ENCODE results near the gene MALT1.
"Not testable (repeated sequence)": the region's sequence is repeated elsewhere in the genome, so short reads cannot be mapped to it uniquely, and the experiment has no call there.

MALT1 gene

GRCh38 chr18:58671111-58671631 lies at the start of gene MALT1:
MALT1 (plus strand) TSS chr18:58671465; CDS start chr18:58671644, 179 bp downstream.
- FAIRE-seq, result no peak

- no peak for FAIRE-seq
Observed at GRCh38 chr18:58624011-58624410, 47.3 kb upstream of the MALT1 start.

- FAIRE-seq, result no peak
Observed at GRCh38 chr18:58625839-58626238, 45.4 kb upstream of the MALT1 start.

GRCh38 chr18:58630071-58630470 lies 41.2 kb upstream of the MALT1 start:
- no peak for FAIRE-seq

- FAIRE-seq, result no peak
Observed at GRCh38 chr18:58631301-58631700, 40.0 kb upstream of the MALT1 start.

GRCh38 chr18:58632552-58632951 lies 38.7 kb upstream of the MALT1 start:
- no peak for FAIRE-seq

GRCh38 chr18:58633874-58634273 lies 37.4 kb upstream of the MALT1 start:
- FAIRE-seq, result no peak

GRCh38 chr18:58635891-58636290 lies 35.4 kb upstream of the MALT1 start:
- FAIRE-seq, result no peak

GRCh38 chr18:58637197-58637596 lies 34.1 kb upstream of the MALT1 start:
- FAIRE-seq, result no peak

- no peak for FAIRE-seq
Observed at GRCh38 chr18:58637946-58638345, 33.3 kb upstream of the MALT1 start.

- no peak for FAIRE-seq
Observed at GRCh38 chr18:58638441-58638840, 32.8 kb upstream of the MALT1 start.

GRCh38 chr18:58639237-58639636 lies 32.0 kb upstream of the MALT1 start:
- FAIRE-seq, result no peak

- FAIRE-seq, result no peak
Observed at GRCh38 chr18:58639751-58640427, 31.4 kb upstream of the MALT1 start.

- no peak for FAIRE-seq
Observed at GRCh38 chr18:58640428-58640805, 30.8 kb upstream of the MALT1 start.

GRCh38 chr18:58640891-58641610 lies 30.2 kb upstream of the MALT1 start:
- FAIRE-seq, result no peak

- FAIRE-seq, result not testable (repeated sequence)
Observed at GRCh38 chr18:58643557-58643956, 27.7 kb upstream of the MALT1 start.

- no peak for FAIRE-seq
Observed at GRCh38 chr18:58645398-58645797, 25.9 kb upstream of the MALT1 start.

GRCh38 chr18:58646334-58646862 lies 24.9 kb upstream of the MALT1 start:
- FAIRE-seq, result no peak

GRCh38 chr18:58649966-58650816 lies 21.1 kb upstream of the MALT1 start:
- FAIRE-seq, result no peak

- not testable (repeated sequence) for FAIRE-seq
Observed at GRCh38 chr18:58650830-58651229, 20.4 kb upstream of the MALT1 start.

- not testable (repeated sequence) for FAIRE-seq
Observed at GRCh38 chr18:58653144-58653722, 18.0 kb upstream of the MALT1 start.

- FAIRE-seq, result peak; percentile 61
Observed at GRCh38 chr18:58653814-58654509, 17.3 kb upstream of the MALT1 start.

Measured in colon (tissue), 2 donors.